GM18505 (cell line): ENCODE results near the gene ALDH1L1.

Experiments used
- ATAC-seq: cut with Tn5 transposase; IDR thresholded peaks from one replicate; pipeline ENCODE4 v1.9.1; 2021; ENCODE audit not compliant: unreplicated experiment
- POLR2A ChIP-seq: IDR thresholded peaks from 4 replicates; pipeline ENCODE4 v1.6.1; 2011; ENCODE audit warnings: borderline replicate concordance; ENCODE audit not compliant: insufficient read depth, insufficient read length; ENCODE audit errors: extremely low read depth

Gene ALDH1L1

DNA sequence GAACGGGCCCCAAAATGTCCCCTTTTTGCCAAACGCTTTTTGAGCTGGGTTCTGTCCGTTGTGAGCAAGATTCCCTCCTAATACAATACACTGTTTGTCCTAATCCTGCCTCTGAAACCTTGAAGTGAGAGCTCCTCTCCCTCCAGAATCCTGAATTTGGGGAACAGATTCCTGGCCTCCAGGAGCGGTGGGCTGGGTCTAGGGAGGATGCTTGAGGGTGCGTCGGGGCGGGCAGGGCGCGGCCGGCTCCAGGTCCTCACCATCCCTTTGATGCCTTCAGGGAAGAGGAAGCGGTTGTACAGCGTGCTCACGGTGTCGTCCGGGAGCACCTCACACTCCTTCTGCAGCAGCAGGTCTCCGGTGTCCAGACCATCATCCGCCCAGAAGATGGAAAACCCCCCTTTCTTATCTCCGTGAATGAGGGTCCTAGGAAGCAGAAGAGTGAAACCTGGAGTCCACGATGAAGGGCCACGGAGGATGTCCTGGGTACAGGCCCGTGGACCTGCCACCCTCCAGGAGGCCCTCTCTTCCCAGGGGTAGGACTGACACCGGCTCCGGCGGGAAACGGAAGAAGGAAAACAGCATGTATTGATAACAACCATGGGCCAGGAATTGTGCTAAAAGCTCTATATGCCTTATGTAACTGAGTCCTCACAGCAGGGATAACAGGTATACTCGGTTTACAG is 23.2 kb downstream of the ALDH1L1 start:
- TF ChIP-seq POLR2A: no peak
- ATAC-seq: no peak

DNA sequence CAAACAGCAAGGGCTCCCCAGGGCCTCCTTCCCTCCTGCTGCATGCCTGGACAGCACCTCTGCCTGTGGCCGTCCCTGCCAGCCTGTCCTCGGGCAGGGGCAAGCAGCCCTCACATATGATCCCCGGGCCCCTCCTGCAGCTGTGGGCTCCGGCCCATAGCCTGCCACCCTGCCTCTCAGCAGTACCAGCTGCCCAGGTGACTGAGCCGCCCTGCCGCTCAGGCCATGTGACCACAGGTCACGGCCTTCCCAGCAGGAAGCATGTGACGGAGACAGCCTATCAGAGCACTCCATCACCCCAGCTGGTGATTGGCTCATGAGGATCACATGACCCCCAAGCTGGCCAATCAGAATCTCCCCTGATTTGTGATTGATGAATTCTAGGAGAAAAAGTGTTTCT is 23.9 kb downstream of the ALDH1L1 start:
- no peak for TF ChIP-seq POLR2A
- no peak for ATAC-seq

GRCh38 chr3:126155819-126156218 is 24.6 kb downstream of the ALDH1L1 start:
- no peak for TF ChIP-seq POLR2A
- no peak for ATAC-seq

DNA sequence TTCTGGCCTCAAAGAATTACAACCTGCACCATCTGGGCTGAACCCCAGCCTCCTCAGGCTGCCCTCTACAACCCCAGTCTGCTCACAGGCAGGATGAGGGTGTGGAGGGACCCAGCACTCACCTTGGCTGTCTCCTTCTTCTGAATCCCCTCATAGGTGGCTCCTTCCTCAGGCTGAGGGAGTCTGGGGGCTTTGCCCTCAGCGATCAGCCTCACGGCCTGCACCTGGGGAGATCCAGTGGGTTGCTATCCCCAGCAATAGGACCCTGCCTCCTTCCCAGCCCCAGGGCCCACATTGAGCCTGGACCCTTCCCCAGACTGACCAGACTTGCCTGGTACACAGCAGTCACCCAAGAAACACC is 25.1 kb downstream of the ALDH1L1 start:
- TF ChIP-seq POLR2A: no peak
- ATAC-seq: no peak

DNA sequence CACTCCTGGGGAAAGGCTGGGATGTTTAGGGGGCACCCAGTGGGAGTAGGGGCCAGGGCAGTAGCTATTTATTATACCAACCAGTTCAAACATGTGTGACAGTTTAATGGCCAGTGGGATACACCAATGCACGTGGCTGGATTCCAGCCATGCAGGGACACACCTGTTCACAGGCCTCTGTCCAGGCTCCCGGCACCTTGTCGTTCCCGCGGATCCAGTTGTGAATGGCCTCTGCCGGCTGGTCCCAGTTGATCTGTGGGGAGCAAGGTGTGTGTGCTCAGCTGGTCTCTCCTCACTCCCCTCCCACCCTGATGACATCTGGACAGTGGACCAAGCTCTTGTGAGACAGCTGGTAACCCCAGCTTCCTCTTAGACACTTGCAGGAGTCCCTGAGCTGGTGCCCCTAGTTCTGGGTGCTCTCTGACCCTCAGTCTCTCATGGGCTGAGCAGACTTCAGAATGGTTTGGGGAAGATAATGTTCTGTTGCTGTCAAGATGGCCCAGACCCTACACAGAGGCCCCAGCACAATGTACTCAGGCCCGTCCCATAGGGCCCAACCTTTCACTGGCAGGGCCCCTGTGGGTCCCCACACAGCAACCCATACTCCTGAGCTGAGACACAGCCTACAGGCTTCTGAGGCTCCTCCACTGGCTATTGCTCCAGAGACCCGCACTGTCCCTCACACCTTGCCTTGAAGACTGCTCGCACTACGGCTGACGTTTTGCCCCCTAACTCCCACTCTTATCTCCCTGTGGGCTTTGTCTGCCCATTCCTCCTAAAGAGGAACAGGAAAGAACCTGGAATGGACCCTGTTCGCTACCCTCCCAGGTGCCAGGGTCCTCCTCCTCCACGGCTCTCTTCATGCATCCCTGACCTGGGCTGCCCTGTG is 25.8 kb downstream of the ALDH1L1 start:
- no peak for TF ChIP-seq POLR2A
- ATAC-seq: no peak

- ATAC-seq: no peak
- TF ChIP-seq POLR2A: no peak
These were observed 26.6 kb downstream of the ALDH1L1 start for GRCh38 chr3:126153695-126154360.

DNA sequence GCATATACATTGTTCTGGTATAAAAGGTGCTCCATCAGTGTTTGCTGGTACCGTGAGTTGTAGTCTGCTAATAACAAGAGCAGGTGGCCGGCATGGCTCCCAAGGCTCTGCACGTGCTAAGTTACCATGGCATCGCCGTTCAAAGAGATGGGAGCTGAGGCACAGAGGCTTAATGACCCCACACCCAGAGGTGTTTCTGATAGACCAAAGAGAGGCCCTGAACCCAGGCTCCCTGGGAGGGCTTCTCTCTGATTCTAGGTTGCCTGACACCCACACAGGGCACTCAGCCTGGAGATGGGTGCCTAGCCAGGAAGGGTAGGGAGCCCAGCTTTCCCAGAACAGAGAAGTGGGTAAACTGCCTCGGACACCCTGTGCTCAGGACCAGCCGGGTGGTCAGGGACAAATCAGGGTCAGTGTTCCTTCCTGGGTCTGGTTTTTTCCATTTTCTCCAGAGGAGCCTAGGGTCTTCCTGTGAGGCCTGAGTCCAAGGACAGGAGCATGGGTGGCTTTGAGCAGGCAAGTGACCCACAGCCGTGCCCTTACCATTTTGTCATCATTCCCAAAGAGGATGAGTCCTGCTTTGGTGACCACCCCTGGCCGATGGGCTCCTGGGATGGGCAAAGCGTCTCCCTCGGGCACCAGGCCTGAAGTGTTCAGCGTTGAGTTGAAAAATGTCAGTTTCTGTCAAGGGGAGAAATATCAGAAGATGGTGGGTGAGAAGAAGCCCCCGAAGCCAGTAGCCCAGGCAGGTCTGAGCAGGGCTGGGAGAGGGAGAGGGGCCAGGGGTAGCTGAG is 27.3 kb downstream of the ALDH1L1 start:
- ATAC-seq: no peak
- TF ChIP-seq POLR2A: no peak

GRCh38 chr3:126152458-126152857 is 27.9 kb downstream of the ALDH1L1 start:
- ATAC-seq: no peak
- no peak for TF ChIP-seq POLR2A

DNA sequence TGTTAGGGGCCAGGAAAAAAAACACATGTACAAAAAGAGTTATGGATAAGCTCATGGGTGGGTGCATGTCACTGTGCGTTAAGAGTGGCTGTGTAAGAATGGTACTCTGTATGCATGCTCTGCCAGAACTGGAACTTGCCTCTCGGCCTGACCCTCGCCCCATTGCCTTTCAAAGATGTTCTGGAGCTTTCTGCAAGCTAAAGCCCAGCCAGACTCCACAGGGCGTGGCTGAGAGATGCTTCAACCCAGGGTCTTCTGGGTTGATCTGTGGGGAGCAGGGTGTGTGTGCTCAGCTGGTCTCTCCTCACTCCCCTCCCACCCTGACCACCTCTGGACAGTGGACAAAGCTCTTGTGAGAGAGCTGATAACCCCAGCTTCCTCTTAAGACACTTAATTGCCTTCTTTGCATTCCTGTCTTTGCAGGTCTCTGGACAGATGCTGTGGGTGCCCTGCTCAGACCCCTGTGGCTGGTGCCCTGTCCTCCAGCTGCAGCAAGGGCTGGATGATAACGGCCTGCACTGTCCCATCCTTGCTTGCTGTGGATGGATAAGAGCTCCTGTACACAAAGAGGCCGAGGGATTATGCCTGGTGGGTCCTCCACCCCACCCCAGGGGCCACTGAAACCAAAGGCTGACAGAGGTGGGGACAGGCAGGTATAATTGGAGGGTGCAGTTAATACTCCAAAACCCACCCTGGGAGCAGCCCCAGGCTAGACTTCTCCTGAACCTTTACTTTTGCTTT is 28.7 kb downstream of the ALDH1L1 start:
- ATAC-seq: no peak
- no peak for TF ChIP-seq POLR2A

- no peak for ATAC-seq
- TF ChIP-seq POLR2A: no peak
These were observed 30.3 kb downstream of the ALDH1L1 start for GRCh38 chr3:126149960-126150515.

DNA sequence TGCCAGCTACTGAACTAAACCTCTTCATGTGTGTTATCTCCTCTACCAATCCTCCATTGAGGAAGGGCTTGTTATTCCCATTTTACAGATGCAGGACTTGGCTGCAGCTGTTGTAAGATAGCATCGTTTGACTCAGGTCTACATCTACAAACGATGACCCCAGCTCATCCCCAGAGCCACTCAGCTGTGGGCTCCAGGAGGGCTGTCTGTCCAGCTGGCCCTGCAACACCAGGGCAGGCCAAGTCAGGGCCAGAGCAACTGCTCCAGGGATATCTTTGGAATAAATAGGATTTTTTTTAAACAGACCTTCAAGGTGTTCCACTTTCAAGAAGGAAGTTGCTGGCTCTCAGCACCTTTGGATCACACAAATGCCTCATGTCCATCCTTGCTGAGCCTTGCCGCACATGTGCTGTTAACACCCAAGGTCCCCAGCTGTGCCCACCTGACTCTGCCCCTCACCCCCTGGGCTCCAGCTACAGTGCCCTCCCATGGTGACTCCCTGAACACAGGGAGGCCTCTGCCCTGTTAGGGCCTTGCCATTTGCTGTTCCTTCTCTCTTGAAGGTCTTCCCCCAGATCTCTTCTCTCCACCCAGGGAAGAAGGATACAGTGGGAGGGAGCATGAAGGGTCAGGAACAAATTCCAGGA is 31.0 kb downstream of the ALDH1L1 start:
- no peak for TF ChIP-seq POLR2A
- no peak for ATAC-seq
